GM12878 (cell line): ENCODE measurements around the gene RFWD3. TPM values are rescaled to one million over a fixed set of nuclear protein-coding genes. Genes with fewer than 3 reads are reported as not detected.

ENCODE experiments used
- ATAC-seq: fragments of 200-7000 bp; cut with Tn5 transposase; 3 replicates; pipeline ENCODE4 v1.9.1; 2020; ENCODE audit warnings: mild to moderate bottlenecking, moderate library complexity
- BruUV-seq: library from RNA; stranded (reverse); fragments of 400-500 nt; replicated peaks from 2 replicates; lab custom pipeline; 2021; lab: Mats Ljungman, UMichigan
- CTCF ChIA-PET: fragments of 300-600 bp; sonication (Branson Sonifier 250); formaldehyde crosslinking; extraction: SDS; loops from one replicate; lab custom pipeline; 2021; ENCODE audit warnings: inconsistent platforms; lab: Yijun Ruan, JAX
- POLR2A ChIA-PET: fragments of 350-600 bp; formaldehyde crosslinking; extraction: SDS; loops from one replicate; lab custom pipeline; 2021; ENCODE audit warnings: inconsistent platforms; lab: Charles Lee
- RAD21 ChIA-PET: fragments of 300-600 bp; sonication (Branson Sonifier 250); formaldehyde crosslinking; loops from one replicate; lab custom pipeline; 2023; ENCODE audit warnings: antibody characterized with exemption; ENCODE audit not compliant: unreplicated experiment; lab: Charles Lee
- SMC1A ChIA-PET: fragments of 300-600 bp; sonication (Branson Sonifier 250); formaldehyde crosslinking; loops from one replicate; lab custom pipeline; 2023; ENCODE audit not compliant: unreplicated experiment, uncharacterized antibody; lab: Charles Lee
- DNase-seq: peaks from one replicate; pipeline ENCODE4 v3.0.0-alpha.2; 2011; ENCODE audit warnings: low read depth, low spot score
- FAIRE-seq: peaks from 3 replicates; lab custom pipeline; 2011; peaks lifted over from hg19 to GRCh38; lab: Jason Lieb, UNC
- H2AFZ ChIP-seq: 2 replicates; pipeline ENCODE4 v1.6.0; 2011; ENCODE audit warnings: low read depth, low read length, control low read depth; ENCODE audit not compliant: control insufficient read depth
- H3K27ac ChIP-seq: 2 replicates; pipeline ENCODE4 v1.5.1; 2011; ENCODE audit warnings: control low read depth; ENCODE audit not compliant: control insufficient read depth, insufficient read depth
- H3K27me3 ChIP-seq, 2 experiments: replicated peaks in 1 of 2; 2 replicates each; pipeline versions ENCODE4 v1.6.0 to v1.6.1; 2011; ENCODE audit warnings: low read length in 1 of 2; ENCODE audit not compliant: control insufficient read depth in 2 of 2, insufficient read depth in 2 of 2
- H3K36me3 ChIP-seq, 2 experiments: 2 replicates each; pipeline ENCODE4 v1.5.1; 2011; ENCODE audit warnings: low read length in 1 of 2; ENCODE audit not compliant: control insufficient read depth in 2 of 2, insufficient read depth in 2 of 2
- H3K4me1 ChIP-seq: 2 replicates; pipeline ENCODE4 v1.6.1; 2011; ENCODE audit warnings: mild to moderate bottlenecking, low read length, moderate library complexity, mixed read lengths; ENCODE audit not compliant: control insufficient read depth, insufficient read depth
- H3K4me2 ChIP-seq: 2 replicates; pipeline ENCODE4 v1.6.0; 2011; ENCODE audit warnings: control low read depth; ENCODE audit not compliant: control insufficient read depth, insufficient read depth
- H3K4me3 ChIP-seq: fragments of 200-600 bp; sonication (generic); 2 replicates; pipeline ENCODE4 v1.5.1; 2016
- H3K79me2 ChIP-seq: 2 replicates; pipeline ENCODE4 v1.6.0; 2011; ENCODE audit warnings: low read length; ENCODE audit not compliant: control insufficient read depth, insufficient read depth
- H3K9ac ChIP-seq: 2 replicates; pipeline ENCODE4 v1.8.0; 2011; ENCODE audit warnings: low read length, control low read depth, mixed read lengths; ENCODE audit not compliant: control insufficient read depth, insufficient read depth
- H3K9me3 ChIP-seq: replicated peaks from 3 replicates; pipeline ENCODE4 v1.5.1; 2011; ENCODE audit warnings: mild to moderate bottlenecking, low read length; ENCODE audit not compliant: control insufficient read depth, insufficient read depth
- H4K20me1 ChIP-seq: 2 replicates; pipeline ENCODE4 v1.6.0; 2011; ENCODE audit not compliant: control insufficient read depth, insufficient read depth
- BMI1 ChIP-seq: fragments of 450-650 bp; IDR thresholded peaks from 2 replicates; pipeline ENCODE4 v1.6.1; 2016; ENCODE audit warnings: mild to moderate bottlenecking, moderate library complexity, borderline replicate concordance
- EED ChIP-seq: sonication (generic); IDR thresholded peaks from 2 replicates; pipeline ENCODE4 v1.6.1; 2016; ENCODE audit warnings: antibody characterized with exemption, low read depth
- ESRRA ChIP-seq: IDR thresholded peaks from 2 replicates; pipeline ENCODE4 v1.6.1; 2012; ENCODE audit warnings: mild to moderate bottlenecking, low read length, improper control_type of control experiment
- GATAD2B ChIP-seq: fragments of 450-650 bp; conservative IDR thresholded peaks from 2 replicates; pipeline ENCODE4 v1.6.1; 2017; ENCODE audit warnings: low read depth, mild to moderate bottlenecking, moderate library complexity
- IKZF1 ChIP-seq: fragments of 450-650 bp; conservative IDR thresholded peaks from 2 replicates; pipeline ENCODE4 v1.6.1; 2017; ENCODE audit warnings: antibody characterized with exemption, mild to moderate bottlenecking
- NBN ChIP-seq: fragments of 450-650 bp; IDR thresholded peaks from 2 replicates; pipeline ENCODE4 v1.6.1; 2016
- NKRF ChIP-seq: fragments of 450-650 bp; conservative IDR thresholded peaks from 2 replicates; pipeline ENCODE4 v1.6.1; 2017; ENCODE audit warnings: mild to moderate bottlenecking, moderate library complexity
- PAX8 ChIP-seq: fragments of 450-650 bp; IDR thresholded peaks from 2 replicates; pipeline ENCODE4 v1.6.1; 2017; ENCODE audit warnings: mild to moderate bottlenecking, moderate library complexity
- POLR2A ChIP-seq: IDR thresholded peaks from 2 replicates; pipeline ENCODE4 v1.6.1; 2011; ENCODE audit warnings: low read depth, mild to moderate bottlenecking, low read length
- POLR2AphosphoS5 ChIP-seq: IDR thresholded peaks from 2 replicates; pipeline ENCODE4 v1.6.1; 2011; ENCODE audit warnings: mild to moderate bottlenecking, low read length, inconsistent platforms
- POU2F2 ChIP-seq: IDR thresholded peaks from 3 replicates; pipeline ENCODE4 v1.6.1; 2011; ENCODE audit warnings: low read depth, mild to moderate bottlenecking, low read length, borderline replicate concordance
- SIN3A ChIP-seq: IDR thresholded peaks from 2 replicates; pipeline ENCODE4 v1.6.1; 2012; ENCODE audit warnings: low read depth, low read length, improper control_type of control experiment
- SMAD1 ChIP-seq: fragments of 450-650 bp; IDR thresholded peaks from 2 replicates; pipeline ENCODE4 v1.6.1; 2018; ENCODE audit warnings: mild to moderate bottlenecking, low read depth; ENCODE audit not compliant: partially characterized antibody
- SMAD5 ChIP-seq: IDR thresholded peaks from 2 replicates; pipeline ENCODE4 v1.6.1; 2016; ENCODE audit warnings: antibody characterized with exemption, low read depth
- SMARCA5 ChIP-seq: fragments of 450-650 bp; IDR thresholded peaks from 2 replicates; pipeline ENCODE4 v1.6.1; 2017; ENCODE audit warnings: mild to moderate bottlenecking
- TAF1 ChIP-seq: IDR thresholded peaks from 2 replicates; pipeline ENCODE4 v1.6.1; 2011; ENCODE audit warnings: mild to moderate bottlenecking, low read depth, low read length, borderline replicate concordance
- USF1 ChIP-seq: IDR thresholded peaks from 2 replicates; pipeline ENCODE4 v1.6.1; 2011; ENCODE audit warnings: borderline replicate concordance, low read depth, mild to moderate bottlenecking, moderate library complexity, mixed read lengths, low read length; ENCODE audit not compliant: insufficient read depth; ENCODE audit errors: extremely low read length
- ZBTB33 ChIP-seq: fragments of 450-650 bp; IDR thresholded peaks from 2 replicates; pipeline ENCODE4 v1.6.1; 2017; ENCODE audit warnings: mild to moderate bottlenecking
- ZNF274 ChIP-seq: IDR thresholded peaks from one replicate; pipeline ENCODE4 v1.8.0; 2011; ENCODE audit not compliant: insufficient read length, insufficient read depth
- ZNF384 ChIP-seq: IDR thresholded peaks from 2 replicates; pipeline ENCODE4 v1.6.1; 2012; ENCODE audit warnings: low read depth, mild to moderate bottlenecking, low read length, improper control_type of control experiment, borderline replicate concordance
- WGBS: methylation state at CpG from one replicate; pipeline ENCODE4 v1.1.6; 2016; ENCODE audit warnings: low lambda C conversion rate; ENCODE audit not compliant: insufficient replicate concordance, insufficient coverage; ENCODE audit errors: missing lambda C conversion rate; 5-methylcytosine and 5-hydroxymethylcytosine counted together
- in situ Hi-C: fragments of 300-500 bp; cut with MboI; formaldehyde crosslinking; loops from 9 replicates; pipeline ENCODE4 v1.14.3; 2018; ENCODE audit warnings: mixed read lengths
- intact Hi-C: fragments of 100-400 bp; cut with micrococcal nuclease; formaldehyde crosslinking; loops from one replicate; pipeline ENCODE4 v1.14.2; 2022; ENCODE audit not compliant: unreplicated experiment
- polyA plus RNA-seq, 11 experiments: library from polyadenylated mRNA; depleted of rRNA in 4 of 11; unstranded in 6 of 11; stranded (reverse) in 5 of 11; fragments of >200 nt; fragmentation: Nextera tagmentation in 4 of 11; fragmentation: Illumina TruSeq in 1 of 11; extraction: Ambion mirVana in 4 of 11; extraction: Trizol in 1 of 11; gene quantifications; 1 replicate in 1 of 11; 2 replicates in 10 of 11; pipeline versions ENCODE4 v1.2.1 to v1.2.3, GENCODE V29; 2011 to 2016; ENCODE audit warnings: inconsistent platforms in 2 of 11, missing spikeins in 2 of 11, low read depth in 1 of 11
- total RNA-seq, 4 experiments: library from RNA; depleted of rRNA in 3 of 4; stranded (reverse); fragments of >200 nt in 3 of 4; fragmentation: Illumina TruSeq in 1 of 4; extraction: Trizol in 1 of 4; gene quantifications; 2 replicates each; pipeline versions ENCODE4 v1.2.1 to v1.2.3, GENCODE V29; 2013 to 2021

Gene RFWD3
- total and polyA plus RNA-seq, 10 of the 15 experiments (the other 5 are each of a cell fraction or from before 2014, with no cell fraction given), result 10.7 to 78.5 (median 51.2) TPM

GRCh38 chr16:74700438-74701225 lies 34.0 kb upstream of the RFWD3 start, which contains the start of gene MLKL:
Gene MLKL (minus strand): TSS chr16:74700862. CDS start chr16:74695757, 5,105 bp downstream.
- ChIA-PET SMC1A (interaction anchor here (0.5 to 5.4 kb wide), 8 partner anchors 9 to 311 kb away, joined by 3 to 26 read pairs (median 4); partner anchors contain the start of gene RFWD3), POLR2A (interaction anchor here (0.9 to 4.7 kb wide), 4 partner anchors 29 to 408 kb away, joined by 3 to 28 read pairs (median 3); partner anchors contain the start of gene RFWD3), CTCF (interaction anchor here (0.8 to 5.1 kb wide), 10 partner anchors 9 to 411 kb away, joined by 3 to 54 read pairs (median 6); partner anchors contain the start of gene RFWD3), RAD21 (interaction anchor here (0.8 to 3.9 kb wide), 5 partner anchors 9 to 403 kb away, joined by 3 to 18 read pairs (median 7); partner anchors contain the start of gene RFWD3)
- ATAC-seq (peak; percentile 78), DNase-seq (peak; percentile 11), FAIRE-seq (no peak)
- H3K4me3 ChIP-seq, result peak within 1 kb of the TSS; percentile 79
- peaks cover 9% of the 10 kb centered on the region for H3K4me1 ChIP-seq
- peak within 1 kb of the TSS; percentile 97 for H3K27ac ChIP-seq
- H3K79me2 ChIP-seq, result peaks cover 11% of the 10 kb centered on the region
- peak within 1 kb of the TSS; percentile 94 for H2AFZ ChIP-seq
- in situ Hi-C loops (loop anchor here (5.0 kb wide), 1 partner anchor 407 kb away; no protein-coding TSS in a partner anchor), intact Hi-C loops (no loop called here)
- H3K9ac ChIP-seq, result peak within 1 kb of the TSS; percentile 75
- H3K27me3 ChIP-seq, result no peaks in the 10 kb centered on the region
- BruUV-seq, result no TSS peak
- H3K4me2 ChIP-seq, result peak within 1 kb of the TSS; percentile 99
- H3K9me3 ChIP-seq, result no peaks in the 10 kb centered on the region
- WGBS, result under 1% methylated on average over 35 of the region's 35 CpGs
- no peaks in the 10 kb centered on the region for H3K36me3 ChIP-seq
- H4K20me1 ChIP-seq, result no peaks in the 10 kb centered on the region
- TF ChIP-seq ZNF274 (no peak), TAF1 (no peak), SIN3A (peak; percentile 36; the same call in 1 of the 2 replicates), IKZF1 (peak; percentile 74), BMI1 (no peak), USF1 (no peak), NBN (0 out of 2 replicates have a peak, but pooled peaks have one; percentile 52), SMAD5 (0 out of 2 replicates have a peak, but pooled peaks have one; percentile 47), SMAD1 (no peak), EED (peak; percentile 65), POLR2AphosphoS5 (peak; percentile 50; the same call in 1 of the 2 replicates), POLR2A (peak; percentile 82), ESRRA (no peak), NKRF (no peak), ZNF384 (no peak), POU2F2 (peak; percentile 40; the same call in 1 of the 3 replicates), ZBTB33 (no peak), GATAD2B (peak; percentile 80), PAX8 (no peak), SMARCA5 (0 out of 2 replicates have a peak, but pooled peaks have one; percentile 64)
